Stimulated activated naive CD8-positive, alpha-beta T cell treated with anti-CD3 and anti-CD28 coated beads, Interleukin-15, amount 100 ng/mL, for 72 hours (primary cell): ENCODE measurements around the gene FBXO31.
"Not testable (repeated sequence)": the region's sequence is repeated elsewhere in the genome, so short reads cannot be mapped to it uniquely, and the experiment has no call there.

Experiments used
- ATAC-seq: fragments of 150-1000 bp; cut with Tn5 transposase; 2 replicates; pipeline ENCODE4 v1.10.0; 2021; ENCODE audit warnings: mild to moderate bottlenecking, moderate library complexity
- DNase-seq, 2 donors: peaks; one replicate each; pipeline ENCODE4 v3.0.0; 2021 to 2022
- H3K27ac Mint-ChIP-seq, 2 donors: one replicate each; pipeline ENCODE4 v1.8.0; 2022; ENCODE audit warnings: mild to moderate bottlenecking in 2 of 2, mixed read lengths in 2 of 2, moderate library complexity in 2 of 2
- H3K27me3 Mint-ChIP-seq: one replicate; pipeline ENCODE4 v1.8.0; 2022; ENCODE audit warnings: mixed read lengths
- H3K4me1 Mint-ChIP-seq: one replicate; pipeline ENCODE4 v1.8.0; 2022; ENCODE audit warnings: mild to moderate bottlenecking, mixed read lengths
- H3K4me3 Mint-ChIP-seq, 2 donors: one replicate each; pipeline ENCODE4 v1.8.0; 2022; ENCODE audit warnings: mild to moderate bottlenecking in 2 of 2, mixed read lengths in 2 of 2, moderate library complexity in 1 of 2
- H3K9me3 Mint-ChIP-seq, 2 donors: one replicate each; pipeline ENCODE4 v1.8.0; 2022; ENCODE audit warnings: mixed read lengths in 2 of 2

The FBXO31 gene

GRCh38 chr16:87346517-87347060, 37.0 kb downstream of the FBXO31 start:
- no peak overlapping the region for H3K27ac Mint-ChIP-seq
- peaks cover 43% of the 10 kb centered on the region for H3K4me1 Mint-ChIP-seq
- no peaks in the 10 kb centered on the region for H3K9me3 Mint-ChIP-seq
- ATAC-seq (no peak), DNase-seq (no peak)
- H3K4me3 Mint-ChIP-seq, result no peak overlapping the region
- H3K27me3 Mint-ChIP-seq, result no peaks in the 10 kb centered on the region

- no peaks in the 10 kb centered on the region for H3K27me3 Mint-ChIP-seq
- ATAC-seq, result peak; percentile 7
- peak overlapping the region; percentile 62 to 74 for H3K4me3 Mint-ChIP-seq
- H3K27ac Mint-ChIP-seq, result peak overlapping the region; percentile 25 to 89
- no peaks in the 10 kb centered on the region for H3K9me3 Mint-ChIP-seq
- H3K4me1 Mint-ChIP-seq, result peaks cover 43% of the 10 kb centered on the region
- DNase-seq, result no peak
Observed at GRCh38 chr16:87345726-87346424, 37.7 kb downstream of the FBXO31 start.

- Mint-ChIP-seq H3K27ac (peak overlapping the region; percentile 86 to 89), H3K9me3 (no peaks in the 10 kb centered on the region), H3K4me3 (peak overlapping the region; percentile 63 to 74), H3K4me1 (peaks cover 43% of the 10 kb centered on the region), H3K27me3 (no peaks in the 10 kb centered on the region)
- DNase-seq, result peak; percentile 5 to 48
- ATAC-seq, result peak; percentile 84
Observed at GRCh38 chr16:87344931-87345631, 38.5 kb downstream of the FBXO31 start.

GRCh38 chr16:87344165-87344930, 39.2 kb downstream of the FBXO31 start:
- DNase-seq, result no peak
- no peaks in the 10 kb centered on the region for H3K9me3 Mint-ChIP-seq
- ATAC-seq, result no peak
- peak overlapping the region; percentile 63 to 74 for H3K4me3 Mint-ChIP-seq
- peaks cover 46% of the 10 kb centered on the region for H3K4me1 Mint-ChIP-seq
- H3K27ac Mint-ChIP-seq, result peak overlapping the region; percentile 42 to 67
- H3K27me3 Mint-ChIP-seq, result no peaks in the 10 kb centered on the region

GRCh38 chr16:87343753-87344050, 39.9 kb downstream of the FBXO31 start:
- Mint-ChIP-seq H3K4me1 (peaks cover 53% of the 10 kb centered on the region), H3K4me3 (peak overlapping the region in 1 of 2 donors; percentile 56), H3K27me3 (no peaks in the 10 kb centered on the region), H3K9me3 (no peaks in the 10 kb centered on the region), H3K27ac (peak overlapping the region in 1 of 2 donors; percentile 42)
- DNase-seq, result no peak
- no peak for ATAC-seq

- H3K27me3 Mint-ChIP-seq, result no peaks in the 10 kb centered on the region
- H3K9me3 Mint-ChIP-seq, result no peaks in the 10 kb centered on the region
- no peak for DNase-seq
- peaks cover 50% of the 10 kb centered on the region for H3K4me1 Mint-ChIP-seq
- ATAC-seq, result no peak
- H3K4me3 Mint-ChIP-seq, result peak overlapping the region in 1 of 2 donors; percentile 26
- H3K27ac Mint-ChIP-seq, result peak overlapping the region in 1 of 2 donors; percentile 26
Observed at GRCh38 chr16:87342978-87343752, 40.4 kb downstream of the FBXO31 start.

GRCh38 chr16:87342504-87342903, 41.1 kb downstream of the FBXO31 start:
- no peaks in the 10 kb centered on the region for H3K9me3 Mint-ChIP-seq
- no peak overlapping the region for H3K4me3 Mint-ChIP-seq
- ATAC-seq (no peak), DNase-seq (no peak)
- no peaks in the 10 kb centered on the region for H3K27me3 Mint-ChIP-seq
- H3K4me1 Mint-ChIP-seq, result peaks cover 49% of the 10 kb centered on the region
- H3K27ac Mint-ChIP-seq, result no peak overlapping the region

GRCh38 chr16:87340198-87340597, 43.4 kb downstream of the FBXO31 start:
- Mint-ChIP-seq H3K27me3 (no peaks in the 10 kb centered on the region), H3K4me1 (peaks cover 57% of the 10 kb centered on the region), H3K27ac (peak overlapping the region in 1 of 2 donors; percentile 88), H3K4me3 (no peak overlapping the region), H3K9me3 (no peaks in the 10 kb centered on the region)
- no peak for ATAC-seq
- no peak for DNase-seq

GRCh38 chr16:87339724-87340105, 43.9 kb downstream of the FBXO31 start:
- not testable (repeated sequence) for H3K9me3 Mint-ChIP-seq, H3K27ac Mint-ChIP-seq, ATAC-seq, DNase-seq, H3K4me3 Mint-ChIP-seq, H3K27me3 Mint-ChIP-seq
- H3K4me1 Mint-ChIP-seq, result peaks cover 52% of the 10 kb centered on the region

GRCh38 chr16:87339086-87339723, 44.4 kb downstream of the FBXO31 start:
- H3K27me3 Mint-ChIP-seq, result no peaks in the 10 kb centered on the region
- peaks cover 47% of the 10 kb centered on the region for H3K4me1 Mint-ChIP-seq
- DNase-seq (no peak), ATAC-seq (no peak)
- H3K9me3 Mint-ChIP-seq, result no peaks in the 10 kb centered on the region
- no peak overlapping the region for H3K4me3 Mint-ChIP-seq
- no peak overlapping the region for H3K27ac Mint-ChIP-seq

GRCh38 chr16:87338155-87338765, 45.3 kb downstream of the FBXO31 start:
- H3K27me3 Mint-ChIP-seq, result no peaks in the 10 kb centered on the region
- no peaks in the 10 kb centered on the region for H3K9me3 Mint-ChIP-seq
- no peak for DNase-seq
- ATAC-seq, result no peak
- peak overlapping the region in 1 of 2 donors; percentile 3 for H3K27ac Mint-ChIP-seq
- no peak overlapping the region for H3K4me3 Mint-ChIP-seq
- H3K4me1 Mint-ChIP-seq, result peaks cover 37% of the 10 kb centered on the region

- Mint-ChIP-seq H3K27ac (peak overlapping the region; percentile 55 to 91), H3K4me1 (peaks cover 32% of the 10 kb centered on the region), H3K9me3 (no peaks in the 10 kb centered on the region), H3K4me3 (peak overlapping the region in 1 of 2 donors; percentile 53), H3K27me3 (no peaks in the 10 kb centered on the region)
- DNase-seq (no peak), ATAC-seq (no peak)
Observed at GRCh38 chr16:87337262-87337771, 46.3 kb downstream of the FBXO31 start.

GRCh38 chr16:87336434-87337240, 46.9 kb downstream of the FBXO31 start:
- ATAC-seq, result no peak
- Mint-ChIP-seq H3K27ac (peak overlapping the region in 1 of 2 donors; percentile 67), H3K9me3 (no peaks in the 10 kb centered on the region), H3K4me3 (no peak overlapping the region), H3K27me3 (no peaks in the 10 kb centered on the region), H3K4me1 (peaks cover 32% of the 10 kb centered on the region)
- DNase-seq, result no peak
